GM12873 (cell line): ENCODE data around the gene RXFP4.
A peak's percentile ranks its signal among the peaks of the same experiment; 100 is the strongest.

Source experiments
- TF ChIP-seq, protein P1 (sequence below): IDR thresholded peaks from 2 replicates; pipeline ENCODE4 v1.5.1; 2012; ENCODE audit warnings: low read depth, mild to moderate bottlenecking, moderate library complexity, low read length, control low read depth; ENCODE audit not compliant: insufficient read depth; ENCODE audit errors: missing control alignments

The RXFP4 gene

DNA sequence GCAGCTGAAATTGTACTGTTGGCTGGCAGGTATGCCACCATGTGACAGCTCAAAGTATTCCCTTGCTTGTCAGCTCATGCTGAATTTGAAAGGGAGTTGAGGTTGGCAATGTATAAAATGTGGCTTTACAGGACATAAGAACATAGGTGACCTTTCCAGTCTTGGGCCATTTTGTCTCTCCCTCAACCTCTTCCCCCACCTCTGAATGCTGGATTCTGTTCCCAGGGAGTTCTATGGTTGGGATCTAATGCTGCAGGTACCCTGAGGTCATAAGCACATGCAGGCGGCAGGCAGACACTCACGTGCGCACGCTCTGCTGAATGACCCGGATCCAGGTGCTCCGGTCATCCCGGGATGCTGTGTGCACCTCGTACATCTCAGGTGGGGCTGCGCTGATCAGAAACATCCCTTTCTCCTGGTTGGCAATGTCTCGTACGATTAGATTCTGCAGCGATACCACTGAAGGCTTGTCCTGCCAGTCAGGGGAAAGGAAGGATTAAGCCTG, 16.0 kb downstream of the RXFP4 start:
- TF ChIP-seq, protein P1, sequence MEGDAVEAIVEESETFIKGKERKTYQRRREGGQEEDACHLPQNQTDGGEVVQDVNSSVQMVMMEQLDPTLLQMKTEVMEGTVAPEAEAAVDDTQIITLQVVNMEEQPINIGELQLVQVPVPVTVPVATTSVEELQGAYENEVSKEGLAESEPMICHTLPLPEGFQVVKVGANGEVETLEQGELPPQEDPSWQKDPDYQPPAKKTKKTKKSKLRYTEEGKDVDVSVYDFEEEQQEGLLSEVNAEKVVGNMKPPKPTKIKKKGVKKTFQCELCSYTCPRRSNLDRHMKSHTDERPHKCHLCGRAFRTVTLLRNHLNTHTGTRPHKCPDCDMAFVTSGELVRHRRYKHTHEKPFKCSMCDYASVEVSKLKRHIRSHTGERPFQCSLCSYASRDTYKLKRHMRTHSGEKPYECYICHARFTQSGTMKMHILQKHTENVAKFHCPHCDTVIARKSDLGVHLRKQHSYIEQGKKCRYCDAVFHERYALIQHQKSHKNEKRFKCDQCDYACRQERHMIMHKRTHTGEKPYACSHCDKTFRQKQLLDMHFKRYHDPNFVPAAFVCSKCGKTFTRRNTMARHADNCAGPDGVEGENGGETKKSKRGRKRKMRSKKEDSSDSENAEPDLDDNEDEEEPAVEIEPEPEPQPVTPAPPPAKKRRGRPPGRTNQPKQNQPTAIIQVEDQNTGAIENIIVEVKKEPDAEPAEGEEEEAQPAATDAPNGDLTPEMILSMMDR = no peak

DNA sequence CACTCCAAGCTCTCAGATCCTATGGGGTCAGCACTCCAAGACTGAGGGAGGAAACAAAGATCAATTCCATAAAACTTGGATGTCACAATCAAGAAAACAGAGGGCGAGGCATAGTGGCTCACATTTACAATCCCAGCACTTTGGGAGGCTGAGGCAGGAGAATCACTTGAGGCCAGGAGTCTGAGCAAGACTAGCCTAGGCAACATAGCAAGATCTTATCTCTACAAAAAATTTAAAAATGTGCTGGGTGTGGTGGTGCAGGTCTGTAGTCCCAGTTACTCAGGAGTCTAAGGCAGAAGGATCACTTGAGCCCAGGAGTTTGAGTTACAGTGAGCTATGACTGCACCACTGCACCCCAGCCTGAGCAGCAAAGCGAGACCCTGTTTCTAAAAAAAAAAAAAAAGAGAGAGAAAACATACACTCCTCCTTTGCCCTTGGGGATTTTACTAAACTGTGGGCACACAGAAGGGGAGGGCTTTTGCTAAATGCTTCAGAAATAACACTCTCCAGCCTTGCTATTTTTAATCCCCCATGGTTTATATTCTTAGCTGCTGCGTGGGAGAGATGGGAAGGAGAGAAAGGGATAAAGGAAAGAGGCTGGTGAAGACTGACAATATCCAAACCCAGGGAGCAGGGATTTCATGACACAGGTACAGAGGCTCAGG, 18.8 kb downstream of the RXFP4 start:
- TF ChIP-seq, protein P1 = no peak

DNA sequence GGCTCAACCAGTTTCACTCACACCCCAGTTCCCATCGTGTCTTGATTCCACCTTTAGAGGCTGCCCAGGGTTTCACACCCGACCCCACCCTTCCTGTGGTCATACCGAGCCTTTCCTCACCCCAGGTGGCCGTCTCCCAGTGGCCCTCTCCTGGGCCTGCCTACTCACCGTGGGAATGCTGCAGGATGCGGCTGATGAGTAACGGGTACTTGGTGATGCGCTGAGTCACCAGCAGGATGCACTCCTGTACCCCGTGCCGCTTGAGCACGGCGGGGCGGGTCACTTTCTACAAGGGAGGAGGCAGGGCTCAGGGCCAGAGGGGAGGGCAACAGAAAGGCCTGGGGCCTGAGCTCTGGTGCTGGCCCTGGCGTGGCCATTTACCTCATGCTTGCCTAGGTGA, 20.5 kb downstream of the RXFP4 start:
- TF ChIP-seq, protein P1 = peak; percentile 47

DNA sequence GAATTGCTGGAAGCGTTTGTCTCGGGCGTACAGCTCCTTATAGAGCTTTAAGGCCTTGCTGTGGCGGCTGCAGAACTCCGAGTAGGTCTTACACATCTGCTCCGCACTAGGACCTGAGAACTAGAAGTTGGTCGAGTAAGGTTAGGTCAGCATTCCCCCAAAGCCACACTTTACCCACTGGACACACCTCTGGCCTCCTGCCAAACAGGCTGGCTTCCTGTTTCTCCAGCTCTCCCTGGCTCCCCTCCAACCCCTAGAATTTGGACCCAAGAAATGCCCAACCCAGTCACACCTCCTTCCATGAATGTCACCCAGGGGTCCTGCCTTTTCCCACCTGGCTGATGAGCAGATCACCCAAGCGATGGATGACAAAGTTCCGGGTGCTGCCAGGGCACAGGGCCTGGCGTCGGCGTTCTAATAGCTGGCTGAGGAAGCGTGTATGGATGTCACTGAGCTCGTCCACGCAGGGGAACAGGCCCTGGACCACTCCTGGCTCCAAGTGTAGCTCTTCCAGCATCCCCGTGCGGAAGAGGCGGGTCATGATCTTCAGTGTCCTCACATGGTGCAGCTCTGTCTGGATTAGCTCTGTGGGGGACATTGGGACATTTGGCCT, 21.3 kb downstream of the RXFP4 start:
- TF ChIP-seq, protein P1 = no peak

DNA sequence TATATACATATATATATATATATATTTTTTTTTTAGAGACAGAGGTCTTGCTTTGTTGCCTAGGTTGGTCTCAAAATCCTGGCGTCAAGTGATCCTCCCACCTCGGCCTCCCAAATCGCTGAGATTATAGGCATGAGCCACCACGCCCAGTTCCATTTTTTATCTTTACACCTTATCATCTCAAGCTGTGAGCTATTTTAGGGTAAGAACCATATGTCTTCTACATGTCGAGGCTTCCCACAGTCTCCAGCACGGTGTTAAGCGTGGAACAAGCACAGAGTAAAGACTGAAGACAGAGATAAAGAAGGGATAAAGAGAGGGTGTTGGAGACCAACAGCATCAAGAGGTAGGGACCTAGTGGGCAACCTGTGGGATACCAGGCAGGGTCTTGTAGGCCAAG, 22.8 kb downstream of the RXFP4 start:
- TF ChIP-seq, protein P1 = no peak

DNA sequence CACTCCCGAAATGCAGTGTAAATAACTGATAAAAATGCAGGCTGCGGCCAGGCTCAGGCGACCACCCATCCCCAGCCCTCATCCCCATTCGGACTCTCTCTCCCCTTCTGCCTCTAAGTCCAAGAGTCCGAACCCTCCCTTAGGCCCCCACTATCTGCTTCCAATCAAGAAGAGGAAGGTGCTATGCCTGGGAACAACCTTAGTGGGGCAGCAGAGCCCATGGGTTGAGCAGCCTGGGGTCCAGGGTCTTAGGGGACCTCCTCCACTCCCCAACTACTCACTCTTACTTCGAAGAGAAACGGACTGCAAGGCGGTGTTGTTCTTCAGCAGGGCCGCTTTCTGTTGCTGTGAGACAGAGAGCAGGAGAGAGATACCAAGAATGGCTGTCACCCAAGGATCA, 24.7 kb downstream of the RXFP4 start:
- TF ChIP-seq, protein P1 = no peak

DNA sequence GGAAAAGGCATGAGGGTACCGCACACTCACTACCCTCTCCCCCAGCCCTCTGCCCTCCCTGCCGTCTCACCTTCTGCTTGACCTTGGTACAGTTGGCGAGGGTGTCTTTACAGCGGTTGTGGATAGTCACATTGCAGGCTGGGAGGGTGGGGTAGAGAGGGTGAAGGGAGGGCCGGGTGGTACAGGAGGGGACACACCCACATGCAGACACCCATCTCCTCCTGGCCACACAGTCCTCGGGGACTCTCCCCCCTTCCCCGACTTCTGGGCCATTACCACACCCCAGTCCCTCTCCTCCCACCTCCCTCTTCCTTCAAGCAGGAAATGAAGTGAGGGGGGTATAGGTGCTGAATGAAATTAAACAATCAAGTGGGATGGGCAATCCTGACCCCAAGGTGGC, 25.3 kb downstream of the RXFP4 start:
- TF ChIP-seq, protein P1 = no peak
